NCI-H2196 treated with DMSO at 0.1 percent for 48 hours (cell line): ENCODE data around the gene PHF5A.
A peak's percentile ranks its signal among the peaks of the same experiment; 100 is the strongest.

Experiments used
- DNase-seq: peaks from one replicate; lab custom pipeline; 2025; ENCODE audit not compliant: unreplicated experiment; lab: John Stamatoyannopoulos, UW

PHF5A gene, protein sequence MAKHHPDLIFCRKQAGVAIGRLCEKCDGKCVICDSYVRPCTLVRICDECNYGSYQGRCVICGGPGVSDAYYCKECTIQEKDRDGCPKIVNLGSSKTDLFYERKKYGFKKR

DNA sequence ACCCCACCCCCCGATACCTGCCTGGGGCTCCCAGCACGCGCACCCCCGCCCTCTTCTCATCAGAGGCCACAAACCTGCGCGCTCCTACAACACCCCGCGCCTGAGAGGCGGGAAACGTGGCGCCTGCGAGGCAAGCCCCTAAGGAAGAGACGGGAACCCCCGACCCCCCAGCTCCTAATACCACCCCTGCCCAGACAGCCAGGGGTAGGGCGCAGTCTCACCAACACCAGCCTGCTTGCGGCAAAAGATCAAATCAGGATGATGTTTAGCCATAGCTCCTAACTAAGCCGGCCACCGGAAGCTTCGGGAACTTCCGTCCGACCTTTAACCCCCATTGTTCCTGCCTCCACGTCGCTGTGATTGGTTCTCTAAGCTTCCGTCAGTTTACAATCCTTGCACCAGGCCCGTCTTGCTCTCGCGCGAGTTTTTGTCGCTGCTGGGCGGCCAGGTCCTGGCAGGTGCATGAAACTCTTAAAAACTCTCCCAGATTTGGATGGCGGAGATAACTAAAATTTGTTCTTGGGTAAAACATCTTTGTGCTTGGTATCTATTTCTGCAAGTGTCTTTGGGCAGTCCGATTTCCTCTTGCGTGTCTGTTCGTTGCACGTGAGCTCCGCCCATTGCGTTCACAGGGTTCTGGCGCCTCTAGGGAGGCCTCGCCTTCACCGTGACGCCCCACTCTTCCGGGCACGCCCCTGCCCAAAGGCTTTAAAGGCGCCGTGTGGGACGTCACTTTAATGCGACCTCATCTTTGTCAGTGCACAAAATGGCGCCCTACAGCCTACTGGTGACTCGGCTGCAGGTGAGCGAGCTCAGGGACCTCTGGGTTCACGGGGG lies at the start of gene PHF5A, which contains the start of gene ACO2:
TSS of gene PHF5A (minus strand) at position 312 of the 837 bp plus-strand sequence. CDS start at position 273, 39 bp downstream.
TSS of gene ACO2 (plus strand) at position 737 of the 837 bp plus-strand sequence. CDS start at position 767, 30 bp downstream.
- peak; percentile 95 for DNase-seq

DNA sequence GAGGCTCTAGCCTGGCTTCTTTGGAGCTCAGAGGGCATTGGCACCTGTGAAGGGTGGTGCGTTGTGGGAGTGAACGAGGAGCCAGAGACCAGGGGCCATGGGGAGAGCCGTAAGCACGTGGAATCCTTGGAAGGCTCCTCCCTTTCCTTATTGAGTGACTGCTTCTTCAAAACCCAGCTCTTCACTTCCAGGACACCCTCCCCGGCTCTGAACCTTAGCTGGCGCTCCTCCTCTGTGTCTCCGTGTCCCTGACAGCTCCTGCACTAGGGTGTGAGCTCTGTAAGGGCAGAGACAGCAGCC lies 49.5 kb upstream of the PHF5A start:
- DNase-seq: no peak

DNA sequence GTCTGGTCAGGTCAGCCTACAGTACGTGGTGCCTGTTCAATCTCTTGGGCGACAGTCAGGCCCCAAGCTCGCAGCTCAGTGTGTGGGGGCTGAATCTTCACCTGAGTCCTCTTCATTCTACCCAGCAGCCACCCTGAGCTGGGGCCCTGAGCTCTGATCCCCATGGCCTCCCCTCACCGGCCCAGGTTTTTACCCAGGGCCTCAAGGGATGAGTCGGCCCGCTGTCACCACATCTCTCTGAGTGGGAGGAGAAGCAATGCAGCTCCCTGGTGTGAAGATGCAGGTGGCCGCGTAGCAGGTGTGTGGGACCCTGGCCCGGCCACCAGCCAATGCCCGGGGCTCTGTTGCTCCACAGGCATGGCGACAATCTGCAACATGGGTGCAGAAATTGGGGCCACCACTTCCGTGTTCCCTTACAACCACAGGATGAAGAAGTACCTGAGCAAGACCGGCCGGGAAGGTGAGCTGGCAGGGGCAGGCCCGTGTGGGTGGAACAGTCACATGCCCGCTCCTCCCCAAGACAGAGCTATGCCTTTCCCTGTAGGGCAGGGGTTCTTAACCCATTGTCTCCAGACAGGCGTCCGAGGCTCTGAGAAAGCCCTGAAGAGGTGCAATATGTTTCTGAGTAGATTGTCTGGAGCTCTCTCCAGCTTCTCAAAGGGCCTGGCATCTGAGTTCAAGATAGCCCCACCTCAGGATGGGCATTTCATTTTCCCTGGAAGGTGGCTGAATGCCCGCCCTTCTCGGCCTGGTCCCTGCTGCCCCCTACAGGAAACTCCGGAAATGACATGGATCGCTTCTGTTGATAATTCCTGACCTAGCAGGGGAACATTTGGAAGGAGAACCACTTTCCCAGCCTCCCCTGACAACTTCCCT lies 48.9 kb upstream of the PHF5A start:
- peak; percentile 16 for DNase-seq

DNA sequence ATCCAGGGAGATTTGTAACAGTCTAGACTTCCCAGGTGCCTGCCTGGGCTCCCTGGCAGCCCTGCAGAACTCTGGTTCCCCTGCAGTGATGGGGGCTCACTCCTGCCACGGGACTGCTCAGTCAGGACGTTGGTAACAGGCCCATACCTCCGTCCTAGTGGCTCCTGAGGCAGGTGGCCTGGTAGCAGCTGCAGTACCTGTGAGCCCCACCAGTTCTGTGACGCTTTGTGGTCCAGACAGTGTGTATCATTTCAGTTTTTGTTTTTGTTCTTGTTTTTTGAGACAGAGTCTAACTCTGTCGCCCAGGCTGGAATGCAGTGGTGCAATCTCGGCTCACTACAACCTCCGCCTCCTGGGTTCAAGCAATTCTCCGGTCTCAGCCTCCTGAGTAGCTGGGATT lies 48.0 kb upstream of the PHF5A start:
- DNase-seq: no peak

DNA sequence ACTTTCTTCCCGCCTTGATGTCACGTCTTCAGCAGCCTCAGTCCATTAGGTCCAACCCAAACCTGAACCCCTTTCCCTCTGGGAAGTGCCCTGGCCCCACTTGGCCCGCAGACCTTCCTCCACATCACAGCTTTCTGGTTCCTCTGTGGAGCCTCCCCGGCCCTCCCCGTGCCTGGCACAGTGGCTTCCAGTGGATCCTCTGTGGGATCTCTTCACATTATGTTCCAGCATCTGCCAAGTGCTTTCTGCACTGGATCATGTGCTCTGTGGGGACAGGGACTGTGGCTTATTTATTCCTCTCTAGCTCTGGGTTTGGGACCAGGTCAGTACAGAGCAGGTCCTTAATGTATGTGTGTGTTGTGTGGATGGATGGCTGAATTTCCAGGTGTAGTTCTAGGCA lies 44.9 kb upstream of the PHF5A start:
- DNase-seq: no peak

DNA sequence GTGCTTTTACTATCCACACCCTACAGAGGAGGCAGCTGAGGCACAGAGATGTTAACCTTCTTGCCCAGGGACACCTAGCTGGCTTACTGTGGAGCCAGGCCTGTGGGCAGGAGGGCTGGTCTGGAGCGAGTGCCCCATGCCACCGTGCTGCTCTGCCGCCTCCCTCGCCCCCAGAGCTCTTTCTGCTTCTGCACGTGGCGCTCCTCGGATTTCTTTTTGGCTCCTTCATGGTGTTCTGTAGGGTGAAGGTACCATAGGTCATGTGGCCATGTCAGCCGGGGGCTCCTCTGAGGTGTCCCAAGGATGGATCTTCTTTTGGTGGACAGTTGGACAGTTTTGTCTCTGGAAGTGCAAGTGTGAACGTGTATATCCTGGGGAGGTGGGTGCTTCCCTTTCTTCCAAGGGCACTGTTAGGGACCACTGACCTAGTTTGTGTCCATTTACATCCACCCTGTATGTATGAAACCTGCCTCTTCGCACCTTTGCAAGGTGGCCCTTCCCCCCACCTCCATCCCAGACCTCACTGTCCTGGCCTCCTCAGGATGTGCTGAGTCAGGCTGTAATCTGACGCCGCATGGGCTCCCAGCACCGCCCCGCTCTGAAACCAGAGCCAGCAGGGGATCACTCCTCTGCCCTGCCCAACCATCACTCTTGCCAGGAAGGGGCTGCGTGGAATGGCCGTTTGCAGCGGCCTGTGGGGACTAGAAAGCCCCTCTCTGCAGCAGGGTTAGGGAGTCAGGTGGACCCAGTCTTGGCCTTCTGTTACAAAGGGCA lies 44.1 kb upstream of the PHF5A start:
- DNase-seq: peak; percentile 23

DNA sequence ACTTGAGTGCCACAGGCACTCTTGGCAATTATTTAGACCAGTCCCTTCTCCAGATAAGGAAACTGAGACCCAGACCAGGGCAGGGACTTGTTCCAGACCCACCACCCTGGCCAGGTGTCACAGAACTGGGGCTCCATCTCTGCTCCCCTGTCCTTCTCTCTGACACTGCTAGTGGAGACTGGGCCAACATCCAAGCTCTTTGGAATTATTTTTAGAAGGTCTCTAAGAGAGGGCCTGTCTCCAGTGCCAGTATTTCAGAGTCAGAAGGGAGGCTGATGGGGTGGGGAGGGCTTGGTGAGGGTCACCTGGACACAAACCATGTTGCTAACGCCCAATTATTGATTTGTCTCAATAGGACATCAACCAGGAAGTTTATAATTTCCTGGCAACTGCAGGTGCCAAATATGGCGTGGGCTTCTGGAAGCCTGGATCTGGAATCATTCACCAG lies 43.1 kb upstream of the PHF5A start:
- no peak for DNase-seq

DNA sequence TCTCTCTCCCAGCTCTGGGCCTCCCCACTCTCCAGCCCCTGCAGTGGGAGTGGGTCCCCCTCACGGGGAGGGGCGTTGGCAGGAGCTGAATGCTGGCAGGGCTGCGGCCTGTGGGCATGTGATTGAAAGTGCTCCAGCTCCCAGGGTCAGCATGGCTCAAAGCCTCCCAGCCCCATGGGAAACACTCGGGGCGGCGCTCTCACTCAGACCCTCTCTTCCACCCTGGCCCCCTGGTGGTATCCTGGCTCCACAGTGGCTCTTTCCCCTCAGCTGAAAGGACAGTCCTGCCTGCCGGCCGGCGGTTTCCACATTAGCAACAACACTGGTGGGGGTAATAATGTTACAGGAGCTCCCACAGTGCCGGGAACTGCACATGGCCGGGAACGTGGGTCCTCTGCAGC lies 40.3 kb upstream of the PHF5A start:
- DNase-seq: no peak

DNA sequence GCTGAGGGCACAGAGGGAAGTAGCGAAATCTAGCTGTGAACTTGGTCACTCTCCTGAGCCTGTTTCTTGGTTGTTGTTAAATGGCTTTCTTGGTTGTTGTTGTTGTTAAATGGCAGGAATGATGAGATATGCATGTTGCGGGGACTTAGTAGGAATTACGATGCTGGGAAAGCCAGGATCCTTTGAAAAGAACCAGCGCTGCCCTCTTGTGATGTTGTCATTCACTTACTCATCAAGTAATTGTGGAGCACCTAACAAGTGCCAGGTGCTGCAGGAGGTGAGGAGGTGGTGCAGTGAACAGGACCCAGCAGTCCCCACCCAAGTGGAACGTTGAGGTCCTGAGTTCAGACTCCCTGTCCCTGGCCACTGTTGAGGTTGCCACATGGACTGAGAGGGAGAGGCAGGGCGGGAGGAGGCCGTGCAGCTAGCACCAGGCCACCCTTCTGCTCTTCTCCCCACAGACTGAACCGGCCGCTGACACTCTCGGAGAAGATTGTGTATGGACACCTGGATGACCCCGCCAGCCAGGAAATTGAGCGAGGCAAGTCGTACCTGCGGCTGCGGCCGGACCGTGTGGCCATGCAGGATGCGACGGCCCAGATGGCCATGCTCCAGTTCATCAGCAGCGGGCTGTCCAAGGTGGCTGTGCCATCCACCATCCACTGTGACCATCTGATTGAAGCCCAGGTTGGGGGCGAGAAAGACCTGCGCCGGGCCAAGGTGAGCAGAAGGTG lies 39.0 kb upstream of the PHF5A start:
- DNase-seq: no peak

DNA sequence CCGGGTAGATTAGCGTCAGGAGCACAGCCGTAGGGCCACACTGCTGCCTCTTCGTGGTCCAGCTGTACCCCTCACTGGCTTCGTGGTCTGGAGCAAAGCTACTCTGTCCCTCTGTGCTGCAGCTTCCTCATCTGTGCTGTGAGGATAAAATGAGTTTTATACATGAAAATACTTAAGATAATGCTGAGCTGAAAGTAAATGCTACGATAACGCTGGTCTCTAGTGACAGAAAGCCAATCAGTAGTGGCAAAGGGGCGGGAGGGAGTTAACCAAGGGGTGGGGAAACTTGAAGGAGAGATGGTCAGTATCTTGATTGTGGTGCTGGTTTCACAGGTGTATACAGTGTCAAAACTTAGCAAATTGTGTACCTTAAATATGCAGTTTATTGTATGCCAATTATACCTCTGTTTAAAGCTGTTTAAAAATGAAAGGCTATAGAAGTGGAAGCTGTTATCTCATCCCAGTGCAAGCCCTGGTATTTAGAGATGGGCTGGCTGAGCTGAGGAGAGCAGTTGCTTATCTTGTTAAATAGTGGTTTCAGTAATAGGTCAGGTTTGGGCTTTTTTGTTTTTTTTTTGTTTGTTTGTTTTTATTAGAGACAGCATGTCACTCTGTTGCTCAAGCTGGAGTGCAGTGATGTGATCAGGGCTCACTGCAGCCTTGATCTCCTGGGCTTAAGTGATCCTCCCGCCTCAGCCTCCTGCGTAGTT lies 37.2 kb upstream of the PHF5A start:
- no peak for DNase-seq

DNA sequence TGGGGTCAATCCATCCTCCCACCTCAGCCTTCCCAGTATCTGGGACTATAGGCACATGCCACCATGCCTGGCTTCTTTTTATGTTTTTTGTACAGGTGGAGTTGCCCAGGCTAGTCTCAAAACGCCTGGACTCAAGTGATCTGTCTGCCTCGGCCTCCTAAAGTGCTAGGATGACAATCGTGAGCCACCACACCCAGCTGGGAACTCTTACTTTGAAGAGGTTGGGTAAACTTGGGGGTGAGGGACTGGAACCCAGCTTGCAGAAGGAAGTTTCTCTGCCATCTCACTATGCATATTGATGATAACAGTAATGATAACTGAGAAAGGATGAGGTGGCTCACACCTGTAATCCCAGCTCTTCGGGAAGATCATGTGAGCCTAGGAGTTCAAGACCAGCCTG lies 36.3 kb upstream of the PHF5A start:
- DNase-seq: no peak

DNA sequence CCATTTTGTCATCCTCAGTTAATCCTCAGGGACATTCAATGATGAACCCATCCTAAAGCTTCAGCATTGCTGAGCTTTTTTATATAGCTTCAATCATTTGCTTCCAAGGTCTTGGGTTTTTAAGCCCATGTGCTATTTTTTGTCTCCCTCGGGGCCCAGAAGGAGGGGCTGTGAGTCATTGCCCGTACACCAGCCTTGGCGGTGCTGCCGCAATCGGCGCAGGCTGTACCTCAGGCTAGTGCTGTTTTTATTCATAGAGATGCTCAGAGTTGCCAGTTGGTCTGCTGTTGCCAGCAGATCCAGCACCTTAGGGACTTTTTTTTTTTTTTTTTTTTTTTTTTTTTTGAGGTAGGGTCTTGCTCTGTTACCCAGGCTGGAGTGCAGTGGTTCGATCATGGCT lies 35.9 kb upstream of the PHF5A start:
- no peak for DNase-seq

DNA sequence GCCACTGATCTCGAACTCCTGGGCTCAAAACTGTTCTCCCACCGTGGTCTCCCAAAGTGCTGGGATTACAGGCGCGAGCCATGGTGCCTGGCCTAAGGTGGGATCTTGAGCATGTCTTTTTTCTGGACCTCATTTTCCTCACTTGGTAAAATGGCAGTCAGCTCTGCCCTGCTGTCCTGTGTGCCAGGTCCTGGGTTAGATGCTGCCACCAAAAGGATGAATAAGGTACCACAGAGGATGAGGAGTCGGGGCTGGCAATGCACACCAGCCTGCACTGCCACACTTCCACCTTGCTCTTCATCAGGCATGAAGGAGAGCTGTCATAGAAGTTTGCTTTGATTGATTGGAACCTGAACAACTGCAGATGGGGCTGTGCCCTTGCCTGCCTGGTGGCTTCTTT lies 32.7 kb upstream of the PHF5A start:
- DNase-seq: no peak

DNA sequence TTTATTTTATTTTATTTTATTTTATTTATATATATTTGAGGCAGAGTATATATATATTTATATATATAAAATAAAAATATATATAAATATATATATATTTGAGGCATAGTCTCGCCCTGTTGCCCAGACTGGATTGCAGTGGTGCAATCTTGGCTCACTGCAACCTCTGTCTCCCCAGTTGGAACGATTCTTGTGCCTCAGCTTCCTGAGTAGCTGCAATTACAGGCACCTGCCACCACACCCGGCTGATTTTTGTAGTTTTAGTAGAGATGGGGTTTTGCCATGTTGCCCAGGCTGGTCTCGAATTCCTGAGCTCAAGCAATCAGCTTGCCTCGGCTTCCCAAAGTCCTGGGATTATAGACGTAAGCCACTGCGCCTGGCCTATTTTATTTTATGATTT lies 31.8 kb upstream of the PHF5A start:
- no peak for DNase-seq

DNA sequence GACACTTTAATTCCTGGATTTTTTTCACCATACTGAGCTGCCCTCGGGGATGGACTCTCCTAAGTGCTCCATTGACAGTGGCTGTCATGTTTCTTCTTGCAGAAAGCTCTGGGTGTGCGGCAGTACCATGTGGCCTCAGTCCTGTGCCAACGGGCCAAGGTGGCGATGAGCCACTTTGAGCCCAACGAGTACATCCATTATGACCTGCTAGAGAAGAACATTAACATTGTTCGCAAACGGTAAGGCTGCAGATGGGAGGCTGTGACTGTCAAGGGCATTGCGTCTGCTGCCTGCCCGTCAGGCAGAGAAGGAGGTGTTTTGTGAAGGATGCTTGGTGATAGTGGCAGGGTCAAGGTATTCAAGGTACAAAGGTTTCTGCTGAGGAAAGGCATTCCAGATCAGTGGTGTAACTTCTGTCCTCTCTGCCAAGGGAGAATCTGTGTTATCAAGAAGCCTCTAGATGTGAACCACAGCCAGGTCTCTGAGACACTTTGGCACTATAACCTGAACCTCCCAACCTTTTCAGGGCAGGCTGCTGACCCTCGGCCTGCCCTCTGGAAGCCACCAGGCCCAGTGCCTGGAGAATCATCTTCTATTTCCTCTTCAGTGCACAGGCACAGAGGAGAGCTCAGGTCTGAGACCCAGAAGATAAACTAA lies 31.3 kb upstream of the PHF5A start:
- no peak for DNase-seq

DNA sequence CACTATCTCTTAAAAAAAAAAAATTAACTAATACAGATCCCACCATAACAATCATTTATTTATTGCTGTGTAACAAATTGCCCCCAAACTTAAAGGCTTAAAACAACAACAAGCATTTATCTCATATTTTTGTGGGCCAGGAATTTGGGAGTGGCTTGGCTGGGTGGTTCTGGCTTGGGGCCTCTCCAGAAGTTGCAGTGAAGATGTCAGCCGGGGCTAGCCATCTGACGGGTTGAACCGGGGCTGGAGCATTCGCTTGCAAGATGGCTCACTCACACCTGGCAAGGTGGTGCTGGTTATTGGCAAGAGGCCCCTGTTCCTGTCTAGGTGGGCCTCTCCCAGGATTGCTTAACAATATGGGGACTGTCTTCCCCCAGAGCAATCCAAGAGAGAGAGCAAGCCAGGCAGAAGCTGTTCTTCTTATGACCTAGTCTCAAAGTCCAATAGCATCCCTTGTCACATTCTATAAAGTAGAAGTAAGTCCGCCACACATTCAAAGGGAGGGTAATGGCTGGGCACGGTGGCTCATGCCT lies 29.9 kb upstream of the PHF5A start:
- no peak for DNase-seq

DNA sequence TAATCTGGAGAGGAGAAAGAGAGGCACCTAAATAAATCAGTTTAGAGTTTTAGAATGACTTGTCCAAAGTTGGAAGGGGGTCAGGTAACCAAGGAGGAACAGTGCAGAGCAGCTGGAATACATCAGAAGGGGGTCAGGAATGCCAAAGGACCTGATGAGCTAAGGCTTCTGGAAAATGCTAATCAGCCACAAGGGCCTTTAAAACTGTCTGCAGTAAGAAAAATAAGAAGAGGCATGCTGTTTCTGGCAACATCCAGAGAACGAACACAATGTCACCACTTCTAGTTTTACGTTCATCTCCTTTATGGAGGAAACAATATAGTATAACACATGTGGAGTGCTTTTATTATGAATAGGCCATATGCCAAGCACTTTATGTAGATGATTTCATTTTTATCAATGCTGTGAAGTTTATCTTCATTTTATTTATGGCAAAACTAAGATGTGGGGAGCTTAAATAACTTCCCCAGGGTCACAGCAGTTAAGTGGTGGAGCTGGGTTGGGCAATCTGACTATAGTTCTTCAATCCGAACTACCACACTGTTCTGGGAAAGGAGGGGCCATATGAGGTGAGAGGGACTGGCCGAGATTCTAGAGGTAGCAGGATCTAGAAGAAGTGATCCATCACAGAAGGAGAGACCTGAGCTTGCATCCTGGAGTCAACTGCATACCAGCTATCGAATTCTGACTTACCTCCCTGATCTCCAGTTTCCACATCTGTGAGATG lies 23.0 kb upstream of the PHF5A start:
- DNase-seq: no peak

DNA sequence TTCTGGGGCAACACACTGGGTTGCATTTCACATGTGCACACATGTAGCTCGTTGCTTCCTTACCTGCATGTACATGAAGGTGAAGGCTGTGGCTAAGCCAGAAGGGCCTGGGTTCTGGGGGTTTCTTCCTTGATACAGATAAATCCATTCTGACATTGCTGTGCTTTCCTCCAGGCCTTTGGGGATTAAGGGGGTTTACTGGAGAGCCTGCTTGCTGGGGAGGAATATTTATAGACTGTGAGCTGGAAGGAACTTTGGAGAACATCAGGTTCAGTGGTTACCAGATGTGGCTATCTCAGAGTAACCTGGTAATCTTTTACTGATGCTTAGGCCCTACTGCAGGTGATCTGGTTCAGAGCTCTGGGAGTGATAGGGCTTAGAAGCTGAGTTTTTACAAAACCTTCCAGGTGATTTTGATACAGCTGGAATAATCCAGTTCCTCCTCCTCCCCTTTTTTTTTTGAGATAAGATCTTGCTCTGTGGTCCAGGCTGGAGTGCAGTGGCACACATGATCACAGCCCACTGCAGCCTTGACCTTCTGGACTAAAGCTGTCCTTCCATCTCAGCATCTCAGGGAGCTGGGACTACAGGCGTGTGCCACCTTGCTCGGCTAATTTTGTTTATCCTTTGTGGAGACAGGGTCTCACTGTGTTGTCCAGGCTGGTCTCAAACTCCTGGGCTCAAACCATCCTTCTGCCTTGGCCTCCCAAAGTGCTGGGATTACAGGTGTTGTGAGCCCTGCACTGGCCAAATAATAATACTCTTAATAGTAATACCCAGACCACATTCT lies 20.3 kb upstream of the PHF5A start:
- DNase-seq: no peak
